Body of pancreas (tissue), 4 donors: Measurements from ENCODE around the gene TSEN2. TPM values are rescaled to one million over a fixed set of nuclear protein-coding genes. Genes with fewer than 3 reads are reported as not detected.

Source experiments
- ATAC-seq: fragments of 150-250 bp; one replicate; pipeline ENCODE4 v1.9.1; 2016
- DNase-seq, 4 donors: peaks; one replicate each; pipeline ENCODE4 v3.0.0-alpha.2; 2019
- H3K27ac ChIP-seq, 4 donors: fragments of 200-600 bp; sonication (generic); 1 replicate in 3 of 4; 2 replicates in 1 of 4; pipeline versions ENCODE4 v1.5.1 to v1.6.1; 2016 to 2019; ENCODE audit warnings: mild to moderate bottlenecking in 1 of 4, mixed read lengths in 1 of 4, moderate library complexity in 1 of 4
- H3K27me3 ChIP-seq, 2 donors: fragments of 200-600 bp; sonication (generic); one replicate each; pipeline ENCODE4 v1.6.0; 2016; ENCODE audit warnings: mild to moderate bottlenecking in 1 of 2
- H3K36me3 ChIP-seq, 2 donors: fragments of 200-600 bp; sonication (generic); replicated peaks in 1 of 2; 2 replicates each; pipeline ENCODE4 v1.5.1; 2016; ENCODE audit warnings: low read depth in 2 of 2; ENCODE audit not compliant: insufficient read depth in 1 of 2
- H3K4me1 ChIP-seq: fragments of 200-600 bp; sonication (generic); one replicate; pipeline ENCODE4 v1.6.0; 2016
- H3K4me3 ChIP-seq, 2 donors: fragments of 200-600 bp; sonication (generic); 1 replicate in 1 of 2; 2 replicates in 1 of 2; pipeline ENCODE4 v1.5.1; 2016 to 2019
- H3K9me3 ChIP-seq, 3 donors: fragments of 200-600 bp; sonication (generic); 1 replicate in 2 of 3; 2 replicates in 1 of 3; pipeline ENCODE4 v1.5.1; 2016
- CTCF ChIP-seq, 7 experiments: fragments of 450-650 bp in 4 of 7; fragments of 200-600 bp in 3 of 7; sonication (generic) in 3 of 7; IDR thresholded peaks; one replicate each; pipeline ENCODE4 v1.5.1; 2016 to 2019; ENCODE audit warnings: antibody characterized with exemption in 7 of 7
- POLR2A ChIP-seq, 3 donors: fragments of 450-650 bp; IDR thresholded peaks; one replicate each; pipeline ENCODE4 v1.6.1; 2016; ENCODE audit warnings: antibody characterized with exemption in 3 of 3, mild to moderate bottlenecking in 2 of 3
- WGBS, 2 donors: methylation state at CpG; one replicate each; pipeline ENCODE4 v1.1.5; 2017; 5-methylcytosine and 5-hydroxymethylcytosine counted together
- intact Hi-C: fragments of 100-400 bp; cut with DNase I; formaldehyde crosslinking; loops from one replicate; pipeline ENCODE4 v1.15.1; 2023
- total RNA-seq, 2 donors: library from RNA; depleted of rRNA; stranded (reverse); fragments of >200 nt; gene quantifications; one replicate each; pipeline ENCODE4 v1.1.0, GENCODE V29; 2016

Gene TSEN2
- total RNA-seq, 2 donors from 2014 or later = 14.8 to 20.8 TPM

GRCh38 chr3:12479919-12480427 is 4.3 kb upstream of the TSEN2 start:
- 14 to 16% methylated on average over 9 of the region's 9 CpGs for WGBS, 2 donors
- intact Hi-C loops = no loop called here

GRCh38 chr3:12483410-12483809 is 870 bp upstream of the TSEN2 start:
- 4 to 8% methylated on average over 1 of the region's 1 CpG for WGBS, 2 donors
- Histone ChIP-seq H3K4me3 (no peak overlapping the region), H3K36me3 (no peaks in the 10 kb centered on the region), H3K4me1 (peaks cover 23% of the 10 kb centered on the region), H3K9me3 (no peaks in the 10 kb centered on the region), H3K27ac (peak overlapping the region in 3 of 4 donors; percentile 67 to 84 (median 73)), H3K27me3 (no peaks in the 10 kb centered on the region)
- intact Hi-C loops = no loop called here
- DNase-seq (no peak), ATAC-seq (no peak)
- TF ChIP-seq POLR2A (IDR thresholded peaks at IDR 0.05) (no peak), CTCF (IDR thresholded peaks at IDR 0.05) (no peak)

More at GRCh38 chr3:12479919-12480427, 4.3 kb upstream of the TSEN2 start:
- no peak overlapping the region for H3K4me3 ChIP-seq
- H3K27ac ChIP-seq = no peak overlapping the region
- no peak for ATAC-seq
- no peaks in the 10 kb centered on the region for H3K36me3 ChIP-seq
- no peaks in the 10 kb centered on the region for H3K27me3 ChIP-seq
- peaks cover 17% of the 10 kb centered on the region for H3K4me1 ChIP-seq
- TF ChIP-seq CTCF (IDR thresholded peaks at IDR 0.05) = peak; percentile 59 to 81 (median 74)
- TF ChIP-seq POLR2A (IDR thresholded peaks at IDR 0.05) = no peak
- DNase-seq = peak in 3 of 4 donors; percentile 16 to 22 (median 21)
- H3K9me3 ChIP-seq = no peaks in the 10 kb centered on the region

GRCh38 chr3:12483872-12484197 is 445 bp upstream of the TSEN2 start:
- TF ChIP-seq CTCF (IDR thresholded peaks at IDR 0.05) = no peak
- no peak for TF ChIP-seq POLR2A (IDR thresholded peaks at IDR 0.05)
- Histone ChIP-seq H3K4me1 (peaks cover 23% of the 10 kb centered on the region), H3K36me3 (no peaks in the 10 kb centered on the region), H3K4me3 (no peak overlapping the region), H3K9me3 (no peaks in the 10 kb centered on the region), H3K27ac (peak overlapping the region in 3 of 4 donors; percentile 67 to 84 (median 73)), H3K27me3 (no peaks in the 10 kb centered on the region)
- ATAC-seq = no peak
- DNase-seq = peak in 1 of 4 donors; percentile 28
- 2 to 3% methylated on average over 8 to 10 of the region's 10 CpGs for WGBS, 2 donors
- intact Hi-C loops = no loop called here

GRCh38 chr3:12484983-12485327 is 675 bp downstream of the TSEN2 start:
- peaks cover 19% of the 10 kb centered on the region for H3K4me1 ChIP-seq
- peak overlapping the region; percentile 64 to 84 (median 70) for H3K27ac ChIP-seq
- no peak for DNase-seq
- intact Hi-C loops = no loop called here
- ATAC-seq = no peak
- H3K36me3 ChIP-seq = no peaks in the 10 kb centered on the region
- no peaks in the 10 kb centered on the region for H3K9me3 ChIP-seq
- TF ChIP-seq CTCF (IDR thresholded peaks at IDR 0.05) (no peak), POLR2A (IDR thresholded peaks at IDR 0.05) (no peak)
- no peaks in the 10 kb centered on the region for H3K27me3 ChIP-seq
- 1 to 2% methylated on average over 5 of the region's 5 CpGs for WGBS, 2 donors
- peak overlapping the region; percentile 27 to 60 for H3K4me3 ChIP-seq

- H3K9me3 ChIP-seq = no peaks in the 10 kb centered on the region
- WGBS, 2 donors = 79 to 95% methylated on average over 4 of the region's 4 CpGs
These were observed 1.7 kb downstream of the TSEN2 start for GRCh38 chr3:12486001-12486400.

More at GRCh38 chr3:12486001-12486400, 1.7 kb downstream of the TSEN2 start:
- no peak for DNase-seq
- no peaks in the 10 kb centered on the region for H3K27me3 ChIP-seq
- intact Hi-C loops = no loop called here
- no peak overlapping the region for H3K27ac ChIP-seq
- H3K4me1 ChIP-seq = peaks cover 16% of the 10 kb centered on the region
- no peaks in the 10 kb centered on the region for H3K36me3 ChIP-seq
- TF ChIP-seq CTCF (IDR thresholded peaks at IDR 0.05) = no peak
- TF ChIP-seq POLR2A (IDR thresholded peaks at IDR 0.05) = no peak
- ATAC-seq = no peak
- H3K4me3 ChIP-seq = no peak overlapping the region
